HepG2 (cell line): ENCODE measurements around the gene SURF6. TPM values are rescaled to one million over a fixed set of nuclear protein-coding genes. Genes with fewer than 3 reads are reported as not detected.

Experiments
- BCLAF1 ChIP-seq: fragments of 450-650 bp; IDR thresholded peaks from 2 replicates; pipeline ENCODE4 v1.6.1; 2017; ENCODE audit warnings: mild to moderate bottlenecking
- CBFB ChIP-seq: sonication (generic); formaldehyde crosslinking; IDR thresholded peaks from 2 replicates; pipeline ENCODE4 v1.4.0; 2020; ENCODE audit warnings: missing genetic modification reagents
- CREB3 ChIP-seq: sonication (generic); formaldehyde crosslinking; IDR thresholded peaks from 2 replicates; pipeline ENCODE4 v1.5.0; 2020; ENCODE audit warnings: missing genetic modification reagents
- ELF4 ChIP-seq: sonication (generic); formaldehyde crosslinking; IDR thresholded peaks from 2 replicates; pipeline ENCODE4 v1.5.0; 2020; ENCODE audit warnings: missing genetic modification reagents, mild to moderate bottlenecking, moderate library complexity, borderline replicate concordance
- GRHL1 ChIP-seq: sonication (generic); formaldehyde crosslinking; conservative IDR thresholded peaks from 2 replicates; pipeline ENCODE4 v1.8.0; 2022; ENCODE audit warnings: missing genetic modification reagents
- JUND ChIP-seq: sonication (generic); formaldehyde crosslinking; IDR thresholded peaks from 2 replicates; pipeline ENCODE4 v1.8.0; 2022; ENCODE audit warnings: mild to moderate bottlenecking, missing genetic modification reagents
- KDM3A ChIP-seq: IDR thresholded peaks from 2 replicates; pipeline ENCODE4 v1.6.1; 2018; ENCODE audit warnings: low read depth, missing compliant biosample characterization
- MBD4 ChIP-seq: IDR thresholded peaks from 2 replicates; pipeline ENCODE4 v1.6.1; 2012; ENCODE audit warnings: low read length, inconsistent platforms, borderline replicate concordance
- MEIS2 ChIP-seq: sonication (generic); formaldehyde crosslinking; IDR thresholded peaks from 2 replicates; pipeline ENCODE4 v1.9.0; 2021; ENCODE audit warnings: mild to moderate bottlenecking, missing genetic modification reagents
- MYNN ChIP-seq: sonication (generic); formaldehyde crosslinking; IDR thresholded peaks from 2 replicates; pipeline ENCODE4 v1.4.0; 2020; ENCODE audit warnings: mild to moderate bottlenecking, low read depth, missing genetic modification reagents
- PITX1 ChIP-seq: sonication (generic); formaldehyde crosslinking; IDR thresholded peaks from 2 replicates; pipeline ENCODE4 v1.5.1; 2020; ENCODE audit warnings: mild to moderate bottlenecking, missing genetic modification reagents
- RELA ChIP-seq: sonication (generic); formaldehyde crosslinking; IDR thresholded peaks from 2 replicates; pipeline ENCODE4 v1.4.0; 2020; ENCODE audit warnings: missing genetic modification reagents
- RORA ChIP-seq: sonication (generic); formaldehyde crosslinking; IDR thresholded peaks from 2 replicates; pipeline ENCODE4 v1.5.0; 2020; ENCODE audit warnings: mild to moderate bottlenecking, missing genetic modification reagents, moderate library complexity
- SALL2 ChIP-seq: sonication (generic); formaldehyde crosslinking; IDR thresholded peaks from 2 replicates; pipeline ENCODE4 v1.8.1; 2023; ENCODE audit warnings: mild to moderate bottlenecking, missing genetic modification reagents, inconsistent platforms
- SUZ12 ChIP-seq: fragments of 150-350 bp; IDR thresholded peaks from 2 replicates; pipeline ENCODE4 v1.6.1; 2014; ENCODE audit warnings: low read depth, low read length
- TAF15 ChIP-seq: fragments of 200-400 bp; formaldehyde crosslinking; IDR thresholded peaks from one replicate; pipeline ENCODE4 v1.6.1; 2018; ENCODE audit warnings: mild to moderate bottlenecking, low read depth, low read length; ENCODE audit not compliant: poor library complexity, severe bottlenecking
- ZHX1 ChIP-seq: sonication (generic); formaldehyde crosslinking; IDR thresholded peaks from 2 replicates; pipeline ENCODE4 v1.8.1; 2022; ENCODE audit warnings: low read depth, mild to moderate bottlenecking, missing genetic modification reagents
- ZNF124 ChIP-seq: sonication (generic); formaldehyde crosslinking; IDR thresholded peaks from 2 replicates; pipeline ENCODE4 v1.4.0; 2020; ENCODE audit warnings: missing genetic modification reagents
- ZNF766 ChIP-seq: sonication (generic); formaldehyde crosslinking; IDR thresholded peaks from 2 replicates; pipeline ENCODE4 v1.5.0; 2020; ENCODE audit warnings: missing genetic modification reagents, borderline replicate concordance
- ZNF790 ChIP-seq: sonication (generic); formaldehyde crosslinking; IDR thresholded peaks from 2 replicates; pipeline ENCODE4 v1.8.0; 2022; ENCODE audit warnings: missing genetic modification reagents, mild to moderate bottlenecking, borderline replicate concordance
- polyA plus RNA-seq, 8 experiments: library from polyadenylated mRNA; depleted of rRNA in 3 of 8; stranded (reverse) in 7 of 8; unstranded in 1 of 8; fragments of >200 nt; fragmentation: Illumina TruSeq in 4 of 8; extraction: Trizol in 4 of 8; gene quantifications; 2 replicates each; pipeline versions ENCODE4 v1.2.1 to v1.2.3, GENCODE V29; 2011 to 2016; ENCODE audit warnings: low read depth in 4 of 8, missing spikeins in 1 of 8, mixed read lengths in 1 of 8; ENCODE audit not compliant: insufficient read depth in 1 of 8
- total RNA-seq, 5 experiments: library from RNA; depleted of rRNA; stranded (reverse); fragments of >200 nt; fragmentation: Illumina TruSeq; extraction: Trizol; gene quantifications; 2 replicates each; pipeline ENCODE4 v1.2.3, GENCODE V29; 2016; ENCODE audit warnings: low read depth in 1 of 5

The SURF6 gene
- total and polyA plus RNA-seq, 2 of the 13 experiments (the other 11 are each of a cell fraction or from before 2014, with no cell fraction given): 5.9 to 14.7 TPM

GRCh38 chr9:133347985-133348717 is 12.2 kb upstream of the SURF6 start, which contains the start of the genes MED22 and RPL7A (continued):
- no peak for TF ChIP-seq ZNF124 (CRISPR knock-in tag)
- TF ChIP-seq ELF4 (CRISPR knock-in tag): no peak
- peak; percentile 30; the same call in 1 of the 2 replicates for TF ChIP-seq JUND (CRISPR knock-in tag)
- peak; percentile 51; the same call in 1 of the 2 replicates for TF ChIP-seq MEIS2 (CRISPR knock-in tag)
- TF ChIP-seq SUZ12: peak; percentile 28; the same call in 1 of the 2 replicates
- no peak for TF ChIP-seq CBFB (CRISPR knock-in tag)
- no peak for TF ChIP-seq RELA
- no peak for TF ChIP-seq BCLAF1
- no peak for TF ChIP-seq RORA
- TF ChIP-seq ZNF790: peak; percentile 42; the same call in 1 of the 2 replicates
- TF ChIP-seq KDM3A: 0 out of 2 replicates have a peak, but pooled peaks have one; percentile 59
- TF ChIP-seq MBD4: no peak
- TF ChIP-seq CREB3 (CRISPR knock-in tag): no peak
- peak; percentile 78; the same call in 1 of the 2 replicates for TF ChIP-seq SALL2
- no peak for TF ChIP-seq GRHL1 (CRISPR knock-in tag)
- 0 out of 2 replicates have a peak, but pooled peaks have one; percentile 41 for TF ChIP-seq ZHX1 (CRISPR knock-in tag)
- TF ChIP-seq TAF15: no peak
- TF ChIP-seq ZNF766 (CRISPR knock-in tag): 0 out of 2 replicates have a peak, but pooled peaks have one; percentile 29
- TF ChIP-seq PITX1: peak; percentile 86; the same call in 1 of the 2 replicates
- TF ChIP-seq MYNN (CRISPR knock-in tag): no peak
